ENCODE data around the gene PPM1D.

The PPM1D gene

DNA sequence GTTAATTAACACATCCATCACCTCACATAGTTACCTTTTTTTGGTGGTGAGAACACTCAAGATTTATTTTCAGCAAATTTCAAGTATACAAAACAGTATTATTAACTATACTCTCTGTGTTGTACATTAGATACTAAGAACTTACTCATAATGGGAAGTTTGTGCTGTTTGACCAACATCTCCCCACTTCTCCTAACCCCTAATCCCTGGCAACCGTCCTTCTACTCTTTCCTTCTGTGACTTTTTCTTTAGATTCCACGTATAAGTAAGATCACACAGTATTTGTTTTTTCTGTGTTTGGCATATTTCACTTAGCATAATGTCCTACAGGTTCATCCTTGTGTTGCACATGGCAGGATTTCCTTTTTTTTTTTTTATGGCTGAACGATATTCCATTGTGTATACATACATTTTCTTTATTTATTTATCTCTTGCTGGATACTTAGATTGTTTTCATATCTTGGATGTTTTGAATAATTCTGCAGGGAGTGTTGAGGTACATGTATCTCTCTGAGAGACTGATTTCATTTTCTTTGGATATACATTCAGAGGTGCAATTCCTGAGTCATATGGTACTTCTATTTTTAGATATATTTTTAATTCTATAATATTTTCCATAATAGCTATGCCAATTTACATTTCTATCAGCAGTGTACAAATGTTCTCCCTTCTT is 19.0 kb downstream of the PPM1D start:
- no peak for DNase-seq (ENCODE audit: low read depth)

DNA sequence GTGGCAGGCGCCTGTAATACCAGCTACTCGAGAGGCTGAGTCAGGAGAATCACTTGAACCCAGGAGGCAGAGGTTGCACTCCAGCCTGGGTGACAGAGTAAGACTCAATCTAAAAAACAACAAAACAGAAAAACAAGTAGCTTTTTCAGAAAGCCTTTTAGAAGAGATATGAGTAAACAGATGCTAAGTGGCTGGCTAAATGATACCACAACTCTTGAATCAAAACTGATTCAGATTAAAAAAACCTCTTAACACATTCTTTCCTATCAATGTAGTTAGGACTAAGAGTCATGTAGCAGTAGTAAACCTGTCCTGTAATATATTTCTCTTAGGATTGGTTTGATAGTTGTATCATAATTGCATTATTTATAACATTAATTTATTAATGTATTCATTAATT is 23.0 kb downstream of the PPM1D start:
- no peak for DNase-seq (ENCODE audit: low read depth)

- DNase-seq (ENCODE audit: low read depth), result no peak
Observed at GRCh38 chr17:60623415-60623814, 23.4 kb downstream of the PPM1D start.

DNA sequence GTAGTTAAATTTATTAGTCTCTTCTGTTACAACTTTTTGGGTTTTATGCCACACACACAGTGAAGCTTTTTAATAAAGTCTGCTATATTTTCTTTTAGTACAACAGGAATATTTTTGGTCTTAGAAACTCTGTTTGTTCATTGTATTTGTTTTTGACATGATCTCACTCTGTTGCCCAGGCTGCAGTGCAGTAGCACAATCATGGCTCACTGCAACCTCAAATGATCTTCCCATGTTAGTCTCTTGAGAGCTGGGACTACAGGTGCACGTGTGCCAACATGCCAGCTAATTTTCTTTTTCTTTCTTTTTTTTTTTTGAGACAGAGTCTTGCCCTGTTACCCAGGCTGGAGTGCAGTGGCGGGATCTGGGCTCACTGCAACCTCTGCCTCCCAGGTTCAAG is 27.1 kb downstream of the PPM1D start:
- DNase-seq (ENCODE audit: low read depth), result no peak

- no peak for DNase-seq (ENCODE audit: low read depth)
Observed at GRCh38 chr17:60628252-60628889, 28.4 kb downstream of the PPM1D start.

DNA sequence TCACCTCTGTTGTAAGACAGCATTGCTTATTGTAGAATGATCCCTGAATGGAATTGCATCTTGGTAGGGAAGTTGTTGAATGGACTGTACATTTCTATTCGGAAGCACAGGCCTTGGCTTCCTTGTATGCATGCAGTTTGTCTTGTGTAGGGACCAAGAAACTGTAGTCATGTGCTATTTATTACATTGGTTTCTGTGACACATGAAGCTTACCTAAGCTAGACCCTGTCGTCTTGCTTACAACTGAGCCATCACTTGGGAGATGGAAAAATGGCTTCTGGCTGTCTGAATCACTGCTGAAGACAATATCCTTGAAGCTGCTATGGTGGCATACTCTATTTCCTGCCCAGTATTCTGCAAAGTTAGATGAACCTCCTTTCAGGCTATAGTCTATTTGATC is 29.1 kb downstream of the PPM1D start:
- DNase-seq (ENCODE audit: low read depth), result no peak

- DNase-seq (ENCODE audit: low read depth), result peak; percentile 18
Observed at GRCh38 chr17:60630352-60630751, 30.4 kb downstream of the PPM1D start.

DNA sequence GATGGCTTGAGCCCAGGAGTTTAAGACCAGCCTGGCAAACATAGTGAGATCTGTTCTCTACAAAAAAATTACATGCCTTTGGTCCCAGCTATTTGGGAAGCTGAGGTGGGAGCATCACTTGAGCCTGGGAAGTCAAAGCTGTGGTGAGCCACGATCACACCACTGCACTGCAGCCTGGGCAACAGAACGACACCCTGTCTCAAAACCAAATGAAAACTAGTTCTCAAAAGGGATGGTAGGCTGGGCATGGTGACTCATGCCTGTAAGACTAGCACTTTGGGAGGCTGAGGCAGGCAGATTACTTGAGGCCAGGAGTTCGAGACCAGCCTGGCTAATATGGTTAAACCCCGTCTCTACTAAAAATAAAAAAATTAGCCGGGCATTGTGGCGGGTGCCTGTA is 31.1 kb downstream of the PPM1D start:
- no peak for DNase-seq (ENCODE audit: low read depth)

DNA sequence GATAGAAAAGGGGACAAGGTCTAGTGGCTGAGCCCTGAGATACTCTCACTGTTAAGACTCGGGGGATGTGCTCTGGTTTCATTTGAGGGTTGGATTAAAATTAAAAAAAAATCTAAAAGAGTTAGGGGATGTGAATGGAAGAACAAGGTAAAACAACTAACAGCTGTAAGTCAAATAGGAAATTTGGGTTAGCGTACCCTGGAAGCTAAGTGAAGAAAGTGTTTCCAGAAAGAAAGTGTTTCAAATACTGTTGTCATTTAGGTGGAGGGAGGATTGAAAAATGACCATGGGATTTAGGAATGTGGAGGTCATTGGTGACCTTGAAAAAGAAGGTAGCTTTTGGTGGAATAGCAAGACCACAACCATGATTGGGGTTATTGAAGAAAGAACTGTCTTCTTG is 37.7 kb downstream of the PPM1D start:
- DNase-seq (ENCODE audit: low read depth), result no peak

- DNase-seq (ENCODE audit: low read depth), result no peak
Observed at GRCh38 chr17:60639019-60639330, 39.0 kb downstream of the PPM1D start.

DNA sequence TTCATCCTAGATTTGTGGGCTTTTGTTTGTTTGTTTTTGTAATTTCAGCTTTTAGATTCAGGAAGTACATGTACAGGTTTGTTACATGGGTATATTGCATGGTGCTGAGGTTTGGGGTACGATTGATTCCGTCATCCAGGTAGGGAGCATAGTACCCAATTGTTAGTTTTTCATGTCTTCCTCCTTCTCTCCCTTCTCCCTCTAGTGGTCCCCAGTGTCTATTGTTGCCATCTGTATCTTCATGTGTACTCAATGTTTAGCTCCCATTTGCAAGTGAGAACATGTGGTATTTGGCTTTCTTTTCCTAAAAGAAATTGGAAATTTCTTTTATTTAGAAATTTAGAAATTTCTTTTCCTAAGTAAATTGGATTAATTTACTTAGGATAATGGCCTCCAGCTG is 40.5 kb downstream of the PPM1D start:
- DNase-seq (ENCODE audit: low read depth), result no peak

DNA sequence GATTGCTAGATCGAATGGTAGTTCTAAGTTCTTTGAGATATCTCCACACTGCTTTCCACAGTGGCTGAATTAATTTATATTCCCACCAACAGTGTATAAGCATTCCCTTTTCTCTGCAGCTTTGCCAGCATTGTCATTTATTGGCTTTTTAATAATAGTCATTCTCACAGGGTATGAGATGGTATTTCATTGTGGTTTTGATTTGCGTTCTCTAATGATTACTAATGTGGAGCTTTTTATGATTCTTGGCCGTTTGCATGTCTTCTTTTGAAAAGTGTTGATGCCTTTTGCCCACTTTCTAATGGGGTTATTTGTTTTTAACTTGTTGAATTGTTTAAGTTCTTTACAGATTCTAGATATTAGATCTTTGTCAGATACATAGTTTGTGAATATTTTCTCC is 41.1 kb downstream of the PPM1D start:
- DNase-seq (ENCODE audit: low read depth), result no peak

DNA sequence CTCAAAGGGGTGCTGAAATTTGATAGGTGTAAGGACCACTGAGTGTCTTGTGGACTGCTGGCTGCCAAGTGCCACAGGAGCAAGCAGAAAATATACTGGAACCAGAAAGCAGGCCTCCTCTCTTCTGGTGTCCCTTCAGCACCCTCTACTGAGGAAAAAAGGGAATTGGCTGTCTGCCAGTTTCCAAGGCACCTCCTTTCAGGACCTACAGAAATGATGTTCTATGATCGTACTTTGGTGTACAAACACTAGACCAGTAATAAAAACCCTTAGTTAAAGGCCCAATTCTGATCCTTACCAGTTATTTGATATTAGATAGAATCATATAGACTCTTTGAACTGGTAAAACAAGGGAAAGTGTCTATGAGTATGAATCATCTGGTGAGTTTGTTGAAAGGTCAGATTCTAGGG is 41.8 kb downstream of the PPM1D start:
- DNase-seq (ENCODE audit: low read depth), result peak; percentile 58

DNA sequence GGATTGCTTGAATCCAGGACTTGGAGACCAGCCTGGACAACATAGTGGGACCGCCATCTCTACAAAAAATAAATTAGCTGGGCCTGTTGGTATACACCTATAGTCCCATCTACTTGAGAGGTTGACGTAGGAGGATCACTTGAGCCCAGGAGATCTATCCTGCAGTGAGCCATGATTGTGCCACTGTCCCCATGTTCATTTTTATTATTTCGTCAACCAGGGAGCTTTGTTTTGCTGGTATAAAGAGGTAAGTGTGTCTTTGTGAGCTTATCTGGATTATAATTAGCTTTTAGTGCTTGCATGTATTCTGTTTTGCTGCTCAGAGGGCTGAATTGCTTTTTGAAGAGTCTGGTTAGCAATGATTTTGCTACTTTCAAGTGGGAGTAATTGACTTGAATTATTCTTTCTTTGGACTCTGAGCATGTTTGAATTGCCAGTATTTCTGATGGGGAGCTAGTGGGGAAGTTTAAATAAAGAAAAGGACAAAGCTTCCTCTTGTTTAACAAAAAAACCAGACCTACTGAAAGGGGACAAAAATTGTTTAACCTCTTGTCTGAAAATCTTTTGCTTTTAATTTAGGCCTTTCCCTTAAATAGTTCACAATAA is 46.0 kb downstream of the PPM1D start:
- no peak for DNase-seq (ENCODE audit: low read depth)

DNA sequence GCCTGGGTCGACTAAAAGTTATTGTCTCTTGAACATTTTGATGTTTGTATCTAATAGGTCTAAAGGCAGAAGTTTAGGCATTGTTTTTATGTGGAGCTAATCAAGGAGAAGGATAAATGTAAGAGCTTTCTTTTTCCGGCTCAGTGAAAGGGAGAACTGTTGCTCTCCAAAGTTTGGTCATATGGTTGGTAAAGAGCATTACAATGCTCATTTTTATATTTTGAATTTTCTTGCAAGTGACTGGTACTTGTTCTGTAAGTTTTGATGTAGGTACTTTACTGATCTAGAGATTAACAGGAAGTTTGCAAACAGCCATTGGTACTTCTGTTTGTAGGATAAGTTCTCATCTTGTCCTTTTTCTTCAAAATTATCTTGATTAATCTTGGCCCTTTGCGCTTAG is 46.7 kb downstream of the PPM1D start:
- DNase-seq (ENCODE audit: low read depth), result no peak

DNA sequence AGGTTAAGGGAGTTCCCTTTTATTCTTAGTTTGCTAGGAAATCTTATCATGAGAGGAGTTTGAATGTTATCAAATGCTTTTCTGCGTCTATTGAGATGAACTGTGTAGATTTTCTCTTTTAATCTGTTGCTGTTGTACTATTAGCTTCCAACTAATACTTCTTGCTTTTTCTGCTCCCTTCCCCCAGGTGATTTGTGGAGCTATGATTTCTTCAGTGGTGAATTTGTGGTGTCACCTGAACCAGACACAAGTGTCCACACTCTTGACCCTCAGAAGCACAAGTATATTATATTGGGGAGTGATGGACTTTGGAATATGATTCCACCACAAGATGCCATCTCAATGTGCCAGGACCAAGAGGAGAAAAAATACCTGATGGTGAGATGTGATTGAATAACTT is 47.7 kb downstream of the PPM1D start:
- no peak for DNase-seq (ENCODE audit: low read depth)

DNA sequence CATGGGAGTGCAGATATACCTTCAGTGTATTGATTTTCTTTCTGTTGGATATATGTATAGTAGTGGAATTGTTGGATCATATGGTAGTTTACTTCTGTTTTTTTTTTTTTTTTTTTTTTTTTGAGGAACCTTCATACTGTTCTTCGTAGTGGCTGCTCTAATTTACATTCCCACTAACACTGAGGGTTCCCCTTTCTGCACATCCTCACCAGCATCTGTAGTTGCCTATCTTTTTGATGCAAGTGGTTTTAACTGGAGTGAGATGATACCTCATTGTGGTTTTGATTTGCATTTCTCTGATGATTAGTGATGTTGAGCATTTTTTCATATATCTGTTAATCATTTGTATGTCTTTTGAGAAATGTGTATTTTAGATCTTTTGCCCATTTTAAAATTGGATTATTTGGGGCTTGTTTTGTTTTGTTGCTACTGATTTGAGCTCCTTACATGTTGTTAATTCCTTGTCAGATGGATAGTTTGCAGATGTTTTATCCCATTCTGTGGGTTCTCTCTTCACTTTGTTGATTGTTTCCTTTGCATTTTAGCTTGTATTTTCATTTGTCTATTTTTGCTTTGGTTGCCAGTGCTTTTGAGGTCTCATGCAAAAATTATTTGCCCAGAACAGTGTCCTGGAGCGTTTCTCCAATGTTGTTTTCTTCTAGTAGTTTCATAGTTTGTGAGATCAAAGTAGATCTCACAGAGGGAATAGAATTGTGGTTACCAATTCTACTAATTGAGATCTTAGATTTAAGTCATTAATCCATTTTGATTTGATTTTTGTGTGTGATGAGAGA is 52.7 kb downstream of the PPM1D start:
- no peak for DNase-seq (ENCODE audit: low read depth)

GRCh38 chr17:60653569-60653968 is 53.6 kb downstream of the PPM1D start:
- no peak for DNase-seq (ENCODE audit: low read depth)

DNA sequence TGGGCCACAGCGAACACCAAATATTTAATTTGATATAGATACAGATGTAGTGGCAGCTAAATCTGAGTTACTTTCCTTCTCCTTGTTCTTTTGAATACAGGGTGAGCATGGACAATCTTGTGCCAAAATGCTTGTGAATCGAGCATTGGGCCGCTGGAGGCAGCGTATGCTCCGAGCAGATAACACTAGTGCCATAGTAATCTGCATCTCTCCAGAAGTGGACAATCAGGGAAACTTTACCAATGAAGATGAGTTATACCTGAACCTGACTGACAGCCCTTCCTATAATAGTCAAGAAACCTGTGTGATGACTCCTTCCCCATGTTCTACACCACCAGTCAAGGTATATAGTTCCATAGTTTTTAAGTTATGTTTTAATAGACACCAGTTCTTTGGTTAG is 56.5 kb downstream of the PPM1D start:
- no peak for DNase-seq (ENCODE audit: low read depth)

GRCh38 chr17:60659156-60659555 is 59.2 kb downstream of the PPM1D start:
- DNase-seq (ENCODE audit: low read depth), result no peak

- no peak for DNase-seq (ENCODE audit: low read depth)
Observed at GRCh38 chr17:60661489-60661888, 61.5 kb downstream of the PPM1D start.

DNA sequence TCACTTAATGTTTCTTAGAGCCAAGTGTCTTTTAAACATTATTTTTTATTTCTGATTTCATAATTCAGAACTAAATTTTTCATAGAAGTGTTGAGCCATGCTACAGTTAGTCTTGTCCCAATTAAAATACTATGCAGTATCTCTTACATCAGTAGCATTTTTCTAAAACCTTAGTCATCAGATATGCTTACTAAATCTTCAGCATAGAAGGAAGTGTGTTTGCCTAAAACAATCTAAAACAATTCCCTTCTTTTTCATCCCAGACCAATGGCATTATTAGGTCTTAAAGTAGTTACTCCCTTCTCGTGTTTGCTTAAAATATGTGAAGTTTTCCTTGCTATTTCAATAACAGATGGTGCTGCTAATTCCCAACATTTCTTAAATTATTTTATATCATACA is 64.0 kb downstream of the PPM1D start:
- no peak for DNase-seq (ENCODE audit: low read depth)

DNA sequence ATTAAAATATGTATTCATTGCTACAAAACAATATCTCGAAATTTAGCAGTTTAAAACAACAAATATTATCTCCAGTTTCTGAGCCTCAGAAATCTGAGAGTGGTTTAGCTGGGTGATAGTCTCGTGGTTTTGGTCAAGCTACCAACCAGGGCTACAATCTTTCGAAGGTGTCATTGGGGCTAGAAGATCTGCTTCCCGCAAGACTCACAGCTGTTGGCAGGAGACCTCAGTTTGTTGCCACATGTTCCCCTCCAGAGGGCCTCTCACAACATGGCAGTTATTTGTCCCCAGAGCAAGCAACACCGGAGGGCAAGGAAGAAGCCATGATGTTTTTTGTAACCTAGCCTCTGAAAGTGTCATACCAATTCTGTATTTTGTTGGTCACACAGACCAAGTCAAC is 65.6 kb downstream of the PPM1D start:
- DNase-seq (ENCODE audit: low read depth), result no peak
